ENCODE data around the gene GTF2H2.

DNA sequence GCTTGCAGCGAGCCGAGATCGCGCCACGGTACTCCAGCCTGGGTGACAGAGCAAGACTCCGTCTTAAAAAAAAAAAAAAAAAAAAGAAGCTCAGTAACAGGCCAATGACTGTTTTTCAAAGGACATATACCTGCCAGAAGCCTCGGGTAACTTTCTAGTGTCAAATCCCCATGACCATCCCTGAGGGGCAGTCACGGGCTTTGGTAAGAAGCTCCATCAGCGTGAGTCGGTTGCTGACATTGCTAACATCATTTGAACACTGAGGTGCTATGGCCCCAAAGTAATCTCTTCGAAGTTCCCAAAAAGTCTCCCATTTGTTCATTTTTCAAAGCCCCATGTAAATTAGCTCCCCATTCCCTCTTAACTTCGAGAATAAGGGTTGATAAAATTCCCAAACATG is 53.9 kb downstream of the GTF2H2 start:
- TF ChIP-seq POLR2A (conservative IDR thresholded peaks at IDR 0.05) (no peak), MAFK (IDR thresholded peaks at IDR 0.05; ENCODE audit: low read length) (no peak), HOMEZ (CRISPR knock-in tag; IDR thresholded peaks at IDR 0.05) (no peak), KDM4B (IDR thresholded peaks at IDR 0.05; ENCODE audit: borderline replicate concordance in 2 of 2, low read depth in 1 of 2) (no peak), SNIP1 (IDR thresholded peaks at IDR 0.05; ENCODE audit: low read depth) (no peak), SLC30A9 (CRISPR knock-in tag; IDR thresholded peaks at IDR 0.05) (no peak), MAX (CRISPR knock-in tag; IDR thresholded peaks at IDR 0.05) (no peak), BHLHE40 (IDR thresholded peaks at IDR 0.05; ENCODE audit: low read length) (no peak), NR2C1 (IDR thresholded peaks at IDR 0.05) (no peak), NR2C1 (tag; IDR thresholded peaks at IDR 0.05) (no peak), ELK1 (CRISPR knock-in tag; IDR thresholded peaks at IDR 0.05) (no peak), TBL1XR1 (IDR thresholded peaks at IDR 0.05; ENCODE audit: low read length in 2 of 2) (no peak)
- TF ChIP-seq, protein P1, sequence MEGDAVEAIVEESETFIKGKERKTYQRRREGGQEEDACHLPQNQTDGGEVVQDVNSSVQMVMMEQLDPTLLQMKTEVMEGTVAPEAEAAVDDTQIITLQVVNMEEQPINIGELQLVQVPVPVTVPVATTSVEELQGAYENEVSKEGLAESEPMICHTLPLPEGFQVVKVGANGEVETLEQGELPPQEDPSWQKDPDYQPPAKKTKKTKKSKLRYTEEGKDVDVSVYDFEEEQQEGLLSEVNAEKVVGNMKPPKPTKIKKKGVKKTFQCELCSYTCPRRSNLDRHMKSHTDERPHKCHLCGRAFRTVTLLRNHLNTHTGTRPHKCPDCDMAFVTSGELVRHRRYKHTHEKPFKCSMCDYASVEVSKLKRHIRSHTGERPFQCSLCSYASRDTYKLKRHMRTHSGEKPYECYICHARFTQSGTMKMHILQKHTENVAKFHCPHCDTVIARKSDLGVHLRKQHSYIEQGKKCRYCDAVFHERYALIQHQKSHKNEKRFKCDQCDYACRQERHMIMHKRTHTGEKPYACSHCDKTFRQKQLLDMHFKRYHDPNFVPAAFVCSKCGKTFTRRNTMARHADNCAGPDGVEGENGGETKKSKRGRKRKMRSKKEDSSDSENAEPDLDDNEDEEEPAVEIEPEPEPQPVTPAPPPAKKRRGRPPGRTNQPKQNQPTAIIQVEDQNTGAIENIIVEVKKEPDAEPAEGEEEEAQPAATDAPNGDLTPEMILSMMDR (IDR thresholded peaks at IDR 0.05 in 2 of 3, conservative IDR thresholded peaks at IDR 0.05 in 1 of 3; ENCODE audit: insufficient read depth in 2 of 3, low read depth in 1 of 3, low read length in 3 of 3), result peak; percentile 22 to 39 (median 39); a peak in 4 of 6 replicates
- TF ChIP-seq, protein P2, sequence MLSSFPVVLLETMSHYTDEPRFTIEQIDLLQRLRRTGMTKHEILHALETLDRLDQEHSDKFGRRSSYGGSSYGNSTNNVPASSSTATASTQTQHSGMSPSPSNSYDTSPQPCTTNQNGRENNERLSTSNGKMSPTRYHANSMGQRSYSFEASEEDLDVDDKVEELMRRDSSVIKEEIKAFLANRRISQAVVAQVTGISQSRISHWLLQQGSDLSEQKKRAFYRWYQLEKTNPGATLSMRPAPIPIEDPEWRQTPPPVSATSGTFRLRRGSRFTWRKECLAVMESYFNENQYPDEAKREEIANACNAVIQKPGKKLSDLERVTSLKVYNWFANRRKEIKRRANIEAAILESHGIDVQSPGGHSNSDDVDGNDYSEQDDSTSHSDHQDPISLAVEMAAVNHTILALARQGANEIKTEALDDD (IDR thresholded peaks at IDR 0.05), result no peak
